Neural cell (in vitro differentiated cells): ENCODE measurements around the gene SKI. TPM values are rescaled to one million over a fixed set of nuclear protein-coding genes. Genes with fewer than 3 reads are reported as not detected.

Source experiments
- H2AFZ ChIP-seq: fragments of 200-600, 300-800 bp; sonication (generic), shearing (Covaris generic); 2 replicates; pipeline ENCODE4 v1.6.0; 2014; ENCODE audit warnings: low read depth, mild to moderate bottlenecking, antibody characterized with exemption, low read length, moderate library complexity
- H3F3A ChIP-seq: fragments of 200-600 bp; shearing (Covaris generic); 2 replicates; pipeline ENCODE4 v1.6.1; 2016; ENCODE audit warnings: mild to moderate bottlenecking, moderate library complexity, mixed read lengths, antibody characterized with exemption, low read length; ENCODE audit not compliant: insufficient read depth, poor library complexity, severe bottlenecking
- H3K27ac ChIP-seq: fragments of 200-600, 300-800 bp; sonication (generic), shearing (Covaris generic); 2 replicates; pipeline ENCODE4 v1.5.1; 2014; ENCODE audit warnings: mild to moderate bottlenecking, low read length, moderate library complexity
- H3K27me3 ChIP-seq: fragments of 300-800, 200-600 bp; sonication (generic), shearing (Covaris generic); 2 replicates; pipeline ENCODE4 v1.6.0; 2014; ENCODE audit warnings: mild to moderate bottlenecking, low read depth, low read length, moderate library complexity; ENCODE audit not compliant: insufficient read depth
- H3K36me3 ChIP-seq: fragments of 300-800, 200-600 bp; sonication (generic), shearing (Covaris generic); 2 replicates; pipeline ENCODE4 v1.5.1; 2014; ENCODE audit warnings: mild to moderate bottlenecking, antibody characterized with exemption, low read length, moderate library complexity; ENCODE audit not compliant: insufficient read depth
- H3K4me2 ChIP-seq: fragments of 300-800, 200-600 bp; sonication (generic), shearing (Covaris generic); 2 replicates; pipeline ENCODE4 v1.6.0; 2014; ENCODE audit warnings: mild to moderate bottlenecking, low read length
- H3K4me3 ChIP-seq: fragments of 300-800, 200-600 bp; sonication (generic), shearing (Covaris generic); 2 replicates; pipeline ENCODE4 v1.5.1; 2014; ENCODE audit warnings: mild to moderate bottlenecking, low read length, moderate library complexity
- H3K79me2 ChIP-seq: fragments of 200-600 bp; shearing (Covaris generic); replicated peaks from 2 replicates; pipeline ENCODE4 v1.6.0; 2014; ENCODE audit warnings: mild to moderate bottlenecking, low read length, moderate library complexity; ENCODE audit not compliant: insufficient read depth
- H3K9ac ChIP-seq: fragments of 300-800, 200-600 bp; sonication (generic), shearing (Covaris generic); 2 replicates; pipeline ENCODE4 v1.6.1; 2016; ENCODE audit warnings: mild to moderate bottlenecking, low read length, mixed read lengths
- H3K9me2 ChIP-seq: fragments of 200-600 bp; shearing (Covaris generic); 2 replicates; pipeline ENCODE4 v1.6.1; 2016; ENCODE audit warnings: mild to moderate bottlenecking, low read length, mixed read lengths; ENCODE audit not compliant: insufficient read depth
- H3K9me3 ChIP-seq: fragments of 200-600, 300-800 bp; sonication (generic), shearing (Covaris generic); 2 replicates; pipeline ENCODE4 v1.6.1; 2016; ENCODE audit warnings: mild to moderate bottlenecking, mixed run types, low read length, moderate library complexity, mixed read lengths
- H4K20me1 ChIP-seq: fragments of 200-600 bp; shearing (Covaris generic); 2 replicates; pipeline ENCODE4 v1.6.1; 2016; ENCODE audit warnings: mild to moderate bottlenecking, mixed run types; ENCODE audit not compliant: insufficient read depth
- EP300 ChIP-seq: fragments of 450-650 bp; conservative IDR thresholded peaks from 2 replicates; pipeline ENCODE4 v1.6.1; 2014; ENCODE audit warnings: antibody characterized with exemption, mild to moderate bottlenecking, moderate library complexity; ENCODE audit not compliant: poor library complexity, severe bottlenecking
- EZH2 ChIP-seq: fragments of 200-600, 300-800 bp; shearing (Covaris generic), sonication (generic); IDR thresholded peaks from 2 replicates; pipeline ENCODE4 v1.6.1; 2014; ENCODE audit warnings: antibody characterized with exemption, low read length, borderline replicate concordance, mild to moderate bottlenecking; ENCODE audit not compliant: insufficient read depth, poor library complexity, severe bottlenecking
- MXI1 ChIP-seq: fragments of 450-650 bp; conservative IDR thresholded peaks from 2 replicates; pipeline ENCODE4 v1.6.1; 2014; ENCODE audit warnings: antibody characterized with exemption, mild to moderate bottlenecking; ENCODE audit not compliant: poor library complexity, severe bottlenecking
- POLR2AphosphoS5 ChIP-seq: IDR thresholded peaks from 2 replicates; pipeline ENCODE4 v1.6.1; 2012
- RAD21 ChIP-seq: fragments of 450-650 bp; conservative IDR thresholded peaks from 2 replicates; pipeline ENCODE4 v1.6.1; 2014; ENCODE audit warnings: antibody characterized with exemption, mild to moderate bottlenecking, moderate library complexity
- SMC3 ChIP-seq: fragments of 450-650 bp; conservative IDR thresholded peaks from 2 replicates; pipeline ENCODE4 v1.6.1; 2014; ENCODE audit warnings: antibody characterized with exemption, mild to moderate bottlenecking, moderate library complexity; ENCODE audit not compliant: poor library complexity
- TAF1 ChIP-seq: IDR thresholded peaks from 2 replicates; pipeline ENCODE4 v1.6.1; 2012; ENCODE audit warnings: low read depth
- polyA plus RNA-seq: library from polyadenylated mRNA; depleted of rRNA; stranded (reverse); fragments of >200 nt; gene quantifications from 2 replicates; pipeline ENCODE4 v1.2.3, GENCODE V29; 2014
- TF ChIP-seq, protein P1 (sequence below): fragments of 450-650 bp; IDR thresholded peaks from 2 replicates; pipeline ENCODE4 v1.5.1; 2014; ENCODE audit warnings: antibody characterized with exemption, mild to moderate bottlenecking, moderate library complexity; ENCODE audit not compliant: poor library complexity, severe bottlenecking
- TF ChIP-seq, protein P2 (sequence below): IDR thresholded peaks from 2 replicates; pipeline ENCODE4 v1.6.1; 2012; ENCODE audit warnings: borderline replicate concordance

The SKI gene
- polyA plus RNA-seq, 1 donor from 2014 or later: 4.1 TPM

- no peak for TF ChIP-seq EZH2
- no peak overlapping the region for H3K4me3 ChIP-seq
Measured at GRCh38 chr1:2347409-2347785, 119.3 kb downstream of the SKI start.

GRCh38 chr1:2347896-2348295, 119.8 kb downstream of the SKI start:
- no peak overlapping the region for H2AFZ ChIP-seq
- no peak overlapping the region for H3K27ac ChIP-seq
- H4K20me1 ChIP-seq: no peaks in the 10 kb centered on the region
- no peaks in the 10 kb centered on the region for H3K9me2 ChIP-seq
- no peaks in the 10 kb centered on the region for H3F3A ChIP-seq
- TF ChIP-seq, protein P1, sequence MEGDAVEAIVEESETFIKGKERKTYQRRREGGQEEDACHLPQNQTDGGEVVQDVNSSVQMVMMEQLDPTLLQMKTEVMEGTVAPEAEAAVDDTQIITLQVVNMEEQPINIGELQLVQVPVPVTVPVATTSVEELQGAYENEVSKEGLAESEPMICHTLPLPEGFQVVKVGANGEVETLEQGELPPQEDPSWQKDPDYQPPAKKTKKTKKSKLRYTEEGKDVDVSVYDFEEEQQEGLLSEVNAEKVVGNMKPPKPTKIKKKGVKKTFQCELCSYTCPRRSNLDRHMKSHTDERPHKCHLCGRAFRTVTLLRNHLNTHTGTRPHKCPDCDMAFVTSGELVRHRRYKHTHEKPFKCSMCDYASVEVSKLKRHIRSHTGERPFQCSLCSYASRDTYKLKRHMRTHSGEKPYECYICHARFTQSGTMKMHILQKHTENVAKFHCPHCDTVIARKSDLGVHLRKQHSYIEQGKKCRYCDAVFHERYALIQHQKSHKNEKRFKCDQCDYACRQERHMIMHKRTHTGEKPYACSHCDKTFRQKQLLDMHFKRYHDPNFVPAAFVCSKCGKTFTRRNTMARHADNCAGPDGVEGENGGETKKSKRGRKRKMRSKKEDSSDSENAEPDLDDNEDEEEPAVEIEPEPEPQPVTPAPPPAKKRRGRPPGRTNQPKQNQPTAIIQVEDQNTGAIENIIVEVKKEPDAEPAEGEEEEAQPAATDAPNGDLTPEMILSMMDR: no peak
- TF ChIP-seq, protein P2, sequence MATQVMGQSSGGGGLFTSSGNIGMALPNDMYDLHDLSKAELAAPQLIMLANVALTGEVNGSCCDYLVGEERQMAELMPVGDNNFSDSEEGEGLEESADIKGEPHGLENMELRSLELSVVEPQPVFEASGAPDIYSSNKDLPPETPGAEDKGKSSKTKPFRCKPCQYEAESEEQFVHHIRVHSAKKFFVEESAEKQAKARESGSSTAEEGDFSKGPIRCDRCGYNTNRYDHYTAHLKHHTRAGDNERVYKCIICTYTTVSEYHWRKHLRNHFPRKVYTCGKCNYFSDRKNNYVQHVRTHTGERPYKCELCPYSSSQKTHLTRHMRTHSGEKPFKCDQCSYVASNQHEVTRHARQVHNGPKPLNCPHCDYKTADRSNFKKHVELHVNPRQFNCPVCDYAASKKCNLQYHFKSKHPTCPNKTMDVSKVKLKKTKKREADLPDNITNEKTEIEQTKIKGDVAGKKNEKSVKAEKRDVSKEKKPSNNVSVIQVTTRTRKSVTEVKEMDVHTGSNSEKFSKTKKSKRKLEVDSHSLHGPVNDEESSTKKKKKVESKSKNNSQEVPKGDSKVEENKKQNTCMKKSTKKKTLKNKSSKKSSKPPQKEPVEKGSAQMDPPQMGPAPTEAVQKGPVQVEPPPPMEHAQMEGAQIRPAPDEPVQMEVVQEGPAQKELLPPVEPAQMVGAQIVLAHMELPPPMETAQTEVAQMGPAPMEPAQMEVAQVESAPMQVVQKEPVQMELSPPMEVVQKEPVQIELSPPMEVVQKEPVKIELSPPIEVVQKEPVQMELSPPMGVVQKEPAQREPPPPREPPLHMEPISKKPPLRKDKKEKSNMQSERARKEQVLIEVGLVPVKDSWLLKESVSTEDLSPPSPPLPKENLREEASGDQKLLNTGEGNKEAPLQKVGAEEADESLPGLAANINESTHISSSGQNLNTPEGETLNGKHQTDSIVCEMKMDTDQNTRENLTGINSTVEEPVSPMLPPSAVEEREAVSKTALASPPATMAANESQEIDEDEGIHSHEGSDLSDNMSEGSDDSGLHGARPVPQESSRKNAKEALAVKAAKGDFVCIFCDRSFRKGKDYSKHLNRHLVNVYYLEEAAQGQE: no peak
- TF ChIP-seq SMC3: no peak
- no peak for TF ChIP-seq EP300
- TF ChIP-seq MXI1: no peak
- TF ChIP-seq POLR2AphosphoS5: no peak
- no peak for TF ChIP-seq RAD21
- no peak for TF ChIP-seq EZH2
- no peak for TF ChIP-seq TAF1
- H3K27me3 ChIP-seq: no peaks in the 10 kb centered on the region
- H3K36me3 ChIP-seq: no peaks in the 10 kb centered on the region
- H3K4me3 ChIP-seq: no peak overlapping the region
- H3K9ac ChIP-seq: no peak overlapping the region
- no peaks in the 10 kb centered on the region for H3K79me2 ChIP-seq
- H3K9me3 ChIP-seq: no peaks in the 10 kb centered on the region
- H3K4me2 ChIP-seq: no peak overlapping the region

More at GRCh38 chr1:2347409-2347785, 119.3 kb downstream of the SKI start:
- Histone ChIP-seq H4K20me1 (no peaks in the 10 kb centered on the region), H3K9me2 (no peaks in the 10 kb centered on the region), H3K9me3 (no peaks in the 10 kb centered on the region), H3K36me3 (no peaks in the 10 kb centered on the region), H3K9ac (no peak overlapping the region), H3K79me2 (no peaks in the 10 kb centered on the region), H3K4me2 (no peak overlapping the region), H3K27ac (no peak overlapping the region), H3K27me3 (no peaks in the 10 kb centered on the region), H3F3A (no peaks in the 10 kb centered on the region), H2AFZ (no peak overlapping the region)
